Activated naive CD4-positive, alpha-beta T cell treated with anti-CD3 and anti-CD28 coated beads, Interleukin-2, amount 50 U/mL, for 16 hours (primary cell): ENCODE data around the gene PCDHB3.
"Not testable (repeated sequence)": the region's sequence is repeated elsewhere in the genome, so short reads cannot be mapped to it uniquely, and the experiment has no call there.

ENCODE experiments used
- DNase-seq: peaks from one replicate; pipeline ENCODE4 v3.0.0-alpha.2; 2020

Gene PCDHB3

GRCh38 chr5:141137346-141137745 lies 37.1 kb downstream of the PCDHB3 start:
- not testable (repeated sequence) for DNase-seq

GRCh38 chr5:141149812-141150211 lies 49.5 kb downstream of the PCDHB3 start, which contains the start of gene PCDHB6:
Gene PCDHB6 (plus strand): TSS chr5:141150057. CDS start chr5:141150258, 201 bp downstream.
- DNase-seq: no peak

- no peak for DNase-seq
Observed at GRCh38 chr5:141150224-141150992, 50.1 kb downstream of the PCDHB3 start.

- DNase-seq: no peak
Observed at GRCh38 chr5:141150993-141151325, 50.7 kb downstream of the PCDHB3 start.

GRCh38 chr5:141151632-141152031 lies 51.4 kb downstream of the PCDHB3 start:
- DNase-seq: not testable (repeated sequence)

- not testable (repeated sequence) for DNase-seq
Observed at GRCh38 chr5:141152096-141152495, 51.8 kb downstream of the PCDHB3 start.
